CD4-positive, alpha-beta memory T cell (primary cell): ENCODE results near the gene VPS13D. TPM values are rescaled to one million over a fixed set of nuclear protein-coding genes. Genes with fewer than 3 reads are reported as not detected.

ENCODE experiments used
- CTCF ChIA-PET: fragments of 350-600 bp; sonication (Branson Sonifier 250); formaldehyde crosslinking; loops from one replicate; lab custom pipeline; 2021; ENCODE audit warnings: inconsistent platforms; ENCODE audit not compliant: partially characterized antibody; lab: Charles Lee
- POLR2A ChIA-PET: fragments of 350-600 bp; sonication (Branson Sonifier 250); formaldehyde crosslinking; loops from one replicate; lab custom pipeline; 2021; ENCODE audit not compliant: partially characterized antibody; lab: Charles Lee
- DNase-seq, 5 donors: peaks; one replicate each; pipeline versions ENCODE4 v3.0.0 to v3.0.0-alpha.2; 2020 to 2022; ENCODE audit warnings: mixed read lengths in 1 of 5
- H3K27ac ChIP-seq: one replicate; pipeline ENCODE4 v1.7.0; 2013; ENCODE audit warnings: low read depth, low read length
- H3K27me3 ChIP-seq: 2 replicates; pipeline ENCODE4 v1.7.0; 2013; ENCODE audit warnings: mild to moderate bottlenecking, low read length, moderate library complexity; ENCODE audit not compliant: insufficient read depth
- H3K36me3 ChIP-seq: 2 replicates; pipeline ENCODE4 v1.7.0; 2013; ENCODE audit warnings: mild to moderate bottlenecking, low read length, moderate library complexity; ENCODE audit not compliant: insufficient read depth
- H3K4me1 ChIP-seq: 2 replicates; pipeline ENCODE4 v1.7.0; 2013; ENCODE audit warnings: mild to moderate bottlenecking, low read length, moderate library complexity; ENCODE audit not compliant: insufficient read depth
- H3K4me3 ChIP-seq, 2 donors: one replicate each; pipeline ENCODE4 v1.7.0; 2013; ENCODE audit warnings: low read length in 2 of 2, mild to moderate bottlenecking in 1 of 2
- H3K9me3 ChIP-seq, 2 donors: one replicate each; pipeline ENCODE4 v1.7.0; 2013; ENCODE audit warnings: low read length in 2 of 2, control low read depth in 1 of 2; ENCODE audit not compliant: control insufficient read depth in 1 of 2
- H3K27ac Mint-ChIP-seq, 7 donors: one replicate each; pipeline ENCODE4 v1.8.0; 2020 to 2021; ENCODE audit warnings: mixed read lengths in 7 of 7, mild to moderate bottlenecking in 6 of 7, inconsistent platforms in 3 of 7, moderate library complexity in 3 of 7
- H3K27me3 Mint-ChIP-seq, 2 donors: one replicate each; pipeline ENCODE4 v1.8.0; 2020 to 2021; ENCODE audit warnings: mixed read lengths in 2 of 2
- H3K36me3 Mint-ChIP-seq, 2 donors: one replicate each; pipeline ENCODE4 v1.8.0; 2020 to 2021; ENCODE audit warnings: mixed read lengths in 2 of 2, inconsistent platforms in 1 of 2, mild to moderate bottlenecking in 1 of 2
- H3K4me1 Mint-ChIP-seq, 4 donors: one replicate each; pipeline ENCODE4 v1.8.0; 2020 to 2021; ENCODE audit warnings: mixed read lengths in 4 of 4, mild to moderate bottlenecking in 1 of 4
- H3K4me3 Mint-ChIP-seq, 8 donors: one replicate each; pipeline ENCODE4 v1.8.0; 2020 to 2021; ENCODE audit warnings: mixed read lengths in 8 of 8, mild to moderate bottlenecking in 7 of 8, moderate library complexity in 6 of 8, inconsistent platforms in 3 of 8
- H3K9me3 Mint-ChIP-seq, 8 donors: one replicate each; pipeline ENCODE4 v1.8.0; 2020 to 2021; ENCODE audit warnings: mixed read lengths in 8 of 8, mild to moderate bottlenecking in 5 of 8, inconsistent platforms in 3 of 8, moderate library complexity in 1 of 8
- intact Hi-C: fragments of 100-400 bp; cut with micrococcal nuclease; formaldehyde crosslinking; loops from one replicate; pipeline ENCODE4 v1.15.1; 2023
- polyA plus RNA-seq, 2 donors: library from polyadenylated mRNA; unstranded; fragments of 300-500 nt; fragmentation: Illumina TruSeq; gene quantifications; one replicate each; pipeline ENCODE4 v1.2.3, GENCODE V29; 2021
- total RNA-seq, 2 experiments: library from RNA; stranded (reverse); gene quantifications; one replicate each; pipeline ENCODE4 v1.2.3, GENCODE V29; 2021

VPS13D gene
- total and polyA plus RNA-seq, 4 experiments from 2014 or later, result 10.2 to 96.3 (median 52.5) TPM

DNA sequence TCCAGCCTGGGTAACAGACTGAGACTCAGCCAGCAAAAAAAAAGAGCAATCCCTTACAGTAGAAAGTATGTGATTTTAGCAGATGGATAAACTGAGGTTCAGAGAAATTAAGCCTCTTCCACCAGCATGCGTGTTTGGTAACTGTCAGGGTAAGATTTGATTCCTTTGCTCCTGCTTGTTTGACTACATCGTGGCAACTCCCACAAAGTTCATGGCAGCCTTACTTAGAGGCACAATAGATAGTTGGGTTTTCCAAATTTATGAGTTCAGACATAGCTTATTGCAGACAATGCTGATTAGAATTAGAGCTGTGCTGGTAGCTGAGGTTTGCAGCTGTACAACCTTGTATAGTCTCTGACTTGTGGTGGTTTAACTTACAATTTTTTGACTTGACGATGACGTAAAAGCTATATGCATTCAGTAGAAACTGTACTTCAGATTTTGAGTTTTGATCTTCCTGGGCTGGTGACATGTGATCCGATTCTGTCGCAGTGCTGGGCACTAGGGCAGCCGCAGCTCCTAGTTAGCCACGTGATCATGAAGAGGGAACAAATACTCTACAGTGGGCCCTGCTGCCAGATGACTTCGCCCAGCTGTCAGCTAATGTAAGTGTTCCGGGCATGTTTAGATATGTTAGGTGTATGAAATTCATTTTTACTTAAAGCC is 220.4 kb downstream of the VPS13D start:
- Mint-ChIP-seq H3K4me1 (peaks cover 54 to 93% (median 73%) of the 10 kb centered on the region in 4 donors), H3K4me3 (peak overlapping the region; percentile 63 to 92 (median 84)), H3K27me3 (no peaks in the 10 kb centered on the region), H3K9me3 (no peaks in the 10 kb centered on the region), H3K36me3 (peaks cover 24 to 27% of the 10 kb centered on the region in 2 donors), H3K27ac (peak overlapping the region; percentile 90 to 98 (median 92))
- no peak for DNase-seq
- Histone ChIP-seq H3K9me3 (no peaks in the 10 kb centered on the region), H3K4me3 (no peak overlapping the region), H3K36me3 (no peaks in the 10 kb centered on the region), H3K27ac (peak overlapping the region; percentile 32), H3K4me1 (peaks cover 82% of the 10 kb centered on the region), H3K27me3 (no peaks in the 10 kb centered on the region)
- POLR2A ChIA-PET, result interaction anchor here (0.7 to 8.6 kb wide), 8 partner anchors 9 to 168 kb away, joined by 3 to 74 read pairs (median 5); partner anchors contain the start of gene DHRS3
- intact Hi-C loops, result no loop called here
- CTCF ChIA-PET, result interaction anchor here (0.9 to 1.4 kb wide), 3 partner anchors 21 to 60 kb away, joined by 3 to 5 read pairs (median 3); no protein-coding TSS in a partner anchor

DNA sequence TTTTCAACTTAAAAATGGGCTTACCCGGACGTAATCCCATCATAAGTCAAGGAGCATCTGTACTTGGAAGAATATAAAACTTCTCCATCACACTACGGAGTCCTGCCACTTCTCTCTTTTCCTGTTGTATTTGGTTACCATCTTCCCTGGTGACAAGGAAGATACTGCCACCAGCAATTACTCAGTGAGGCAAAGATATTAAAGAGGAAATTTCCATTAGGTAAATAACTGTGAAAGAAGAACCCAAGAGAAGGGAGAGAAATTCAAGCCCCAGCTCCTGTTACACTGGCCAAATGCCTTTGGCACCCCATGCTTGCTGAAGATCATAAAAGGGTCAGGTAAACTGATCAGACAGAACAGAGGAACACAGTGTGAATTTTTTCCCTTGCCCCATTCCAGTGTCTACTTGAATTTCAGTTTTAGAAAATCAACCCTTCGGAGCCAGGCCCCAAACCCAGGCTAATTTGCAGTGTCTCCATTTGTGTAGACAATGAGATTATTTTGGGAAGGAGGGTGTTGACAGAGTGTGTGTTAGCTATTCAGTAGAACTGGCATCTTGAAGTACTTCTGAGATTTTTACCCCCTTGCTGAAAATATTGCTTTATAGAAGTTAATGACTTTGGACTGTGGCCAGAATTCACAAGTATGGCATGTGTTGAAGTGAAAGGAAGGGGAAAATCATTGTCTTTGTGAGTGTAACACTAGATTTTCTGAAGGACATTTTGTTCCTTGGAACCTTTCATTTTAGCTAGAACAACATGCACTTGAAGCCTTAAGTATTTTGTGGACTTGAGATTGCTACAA is 221.1 kb downstream of the VPS13D start:
- intact Hi-C loops, result no loop called here
- no peak overlapping the region for H3K4me3 ChIP-seq
- H3K9me3 Mint-ChIP-seq, result no peaks in the 10 kb centered on the region
- peaks cover 84% of the 10 kb centered on the region for H3K4me1 ChIP-seq
- H3K4me1 Mint-ChIP-seq, result peaks cover 53 to 93% (median 74%) of the 10 kb centered on the region in 4 donors
- H3K9me3 ChIP-seq, result no peaks in the 10 kb centered on the region
- ChIA-PET POLR2A (interaction anchor here (0.9 to 8.6 kb wide), 7 partner anchors 8 to 167 kb away, joined by 3 to 74 read pairs (median 5); partner anchors contain the start of gene DHRS3), CTCF (interaction anchor here (0.9 to 1.4 kb wide), 3 partner anchors 21 to 59 kb away, joined by 3 to 5 read pairs (median 3); no protein-coding TSS in a partner anchor)
- peak overlapping the region in 3 of 8 donors; percentile 1 to 90 (median 86) for H3K4me3 Mint-ChIP-seq
- no peak overlapping the region for H3K27ac ChIP-seq
- H3K27me3 Mint-ChIP-seq, result no peaks in the 10 kb centered on the region
- peak overlapping the region in 6 of 7 donors; percentile 9 to 92 (median 52) for H3K27ac Mint-ChIP-seq
- DNase-seq, result no peak
- H3K27me3 ChIP-seq, result no peaks in the 10 kb centered on the region
- H3K36me3 Mint-ChIP-seq, result peaks cover 23 to 27% of the 10 kb centered on the region in 2 donors
- no peaks in the 10 kb centered on the region for H3K36me3 ChIP-seq

DNA sequence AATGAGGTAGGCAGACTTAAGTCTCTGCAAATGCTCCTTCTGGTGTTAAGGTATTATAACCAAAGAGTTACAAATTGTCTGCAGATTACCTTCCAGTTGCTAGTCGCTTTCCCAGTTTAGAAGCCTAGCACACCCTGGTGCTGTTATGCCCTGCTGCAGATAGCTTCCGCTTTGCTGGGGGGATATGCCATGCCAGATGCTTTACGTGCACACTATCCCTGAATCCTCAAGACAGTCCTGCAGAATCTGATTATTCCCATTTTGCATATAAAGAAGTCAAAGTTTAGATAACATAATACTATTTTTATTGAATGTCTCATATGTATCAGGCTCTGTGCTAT is 221.7 kb downstream of the VPS13D start:
- H3K4me3 ChIP-seq, result no peak overlapping the region
- ChIA-PET CTCF (interaction anchor here (1.2 kb wide), 1 partner anchor 23 kb away, joined by 5 read pairs; no protein-coding TSS in a partner anchor), POLR2A (interaction anchor here (1.6 to 8.6 kb wide), 2 partner anchors 15 to 28 kb away, joined by 6 to 74 read pairs; no protein-coding TSS in a partner anchor)
- no peak for DNase-seq
- Mint-ChIP-seq H3K36me3 (peaks cover 23 to 28% of the 10 kb centered on the region in 2 donors), H3K27me3 (no peaks in the 10 kb centered on the region), H3K4me1 (peaks cover 51 to 94% (median 74%) of the 10 kb centered on the region in 4 donors), H3K4me3 (no peak overlapping the region), H3K9me3 (no peaks in the 10 kb centered on the region), H3K27ac (peak overlapping the region in 1 of 7 donors; percentile 92)
- no peaks in the 10 kb centered on the region for H3K9me3 ChIP-seq
- H3K4me1 ChIP-seq, result peaks cover 88% of the 10 kb centered on the region
- peaks cover under 1% of the 10 kb centered on the region for H3K36me3 ChIP-seq
- H3K27me3 ChIP-seq, result no peaks in the 10 kb centered on the region
- intact Hi-C loops, result no loop called here
- no peak overlapping the region for H3K27ac ChIP-seq

DNA sequence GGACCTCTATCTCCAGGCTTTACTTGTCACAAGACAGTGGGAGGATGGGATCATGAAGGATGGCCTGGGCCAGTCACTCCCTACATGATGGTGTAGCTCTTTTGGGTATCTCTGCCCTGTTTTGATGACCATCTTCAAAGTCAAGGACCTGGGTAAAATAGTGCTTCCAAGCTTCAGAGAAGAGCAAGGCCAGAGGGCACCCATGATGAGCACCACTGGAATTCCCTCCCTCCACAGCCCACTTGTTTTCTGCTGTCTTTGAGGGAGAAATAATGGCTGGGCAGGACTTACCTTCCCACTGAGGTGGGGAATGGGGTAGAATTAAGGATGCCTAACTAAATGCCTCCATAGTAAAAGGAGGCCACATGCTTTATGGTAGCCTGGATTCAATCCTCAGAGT is 222.4 kb downstream of the VPS13D start:
- DNase-seq, result no peak
- intact Hi-C loops, result no loop called here
- Histone ChIP-seq H3K27me3 (no peaks in the 10 kb centered on the region), H3K27ac (no peak overlapping the region), H3K9me3 (no peaks in the 10 kb centered on the region), H3K4me3 (no peak overlapping the region), H3K36me3 (peaks cover 7% of the 10 kb centered on the region), H3K4me1 (peaks cover 92% of the 10 kb centered on the region)
- Mint-ChIP-seq H3K27me3 (no peaks in the 10 kb centered on the region), H3K4me3 (no peak overlapping the region), H3K9me3 (no peaks in the 10 kb centered on the region), H3K36me3 (peaks cover 31 to 34% of the 10 kb centered on the region in 2 donors), H3K27ac (peak overlapping the region in 2 of 7 donors; percentile 12 to 92), H3K4me1 (peaks cover 50 to 94% (median 79%) of the 10 kb centered on the region in 4 donors)
- CTCF ChIA-PET, result interaction anchor here (1.1 to 1.2 kb wide), 2 partner anchors 22 to 58 kb away, joined by 3 to 5 read pairs; no protein-coding TSS in a partner anchor
- POLR2A ChIA-PET, result interaction anchor here (1.6 to 8.6 kb wide), 2 partner anchors 16 to 27 kb away, joined by 6 to 74 read pairs; no protein-coding TSS in a partner anchor

DNA sequence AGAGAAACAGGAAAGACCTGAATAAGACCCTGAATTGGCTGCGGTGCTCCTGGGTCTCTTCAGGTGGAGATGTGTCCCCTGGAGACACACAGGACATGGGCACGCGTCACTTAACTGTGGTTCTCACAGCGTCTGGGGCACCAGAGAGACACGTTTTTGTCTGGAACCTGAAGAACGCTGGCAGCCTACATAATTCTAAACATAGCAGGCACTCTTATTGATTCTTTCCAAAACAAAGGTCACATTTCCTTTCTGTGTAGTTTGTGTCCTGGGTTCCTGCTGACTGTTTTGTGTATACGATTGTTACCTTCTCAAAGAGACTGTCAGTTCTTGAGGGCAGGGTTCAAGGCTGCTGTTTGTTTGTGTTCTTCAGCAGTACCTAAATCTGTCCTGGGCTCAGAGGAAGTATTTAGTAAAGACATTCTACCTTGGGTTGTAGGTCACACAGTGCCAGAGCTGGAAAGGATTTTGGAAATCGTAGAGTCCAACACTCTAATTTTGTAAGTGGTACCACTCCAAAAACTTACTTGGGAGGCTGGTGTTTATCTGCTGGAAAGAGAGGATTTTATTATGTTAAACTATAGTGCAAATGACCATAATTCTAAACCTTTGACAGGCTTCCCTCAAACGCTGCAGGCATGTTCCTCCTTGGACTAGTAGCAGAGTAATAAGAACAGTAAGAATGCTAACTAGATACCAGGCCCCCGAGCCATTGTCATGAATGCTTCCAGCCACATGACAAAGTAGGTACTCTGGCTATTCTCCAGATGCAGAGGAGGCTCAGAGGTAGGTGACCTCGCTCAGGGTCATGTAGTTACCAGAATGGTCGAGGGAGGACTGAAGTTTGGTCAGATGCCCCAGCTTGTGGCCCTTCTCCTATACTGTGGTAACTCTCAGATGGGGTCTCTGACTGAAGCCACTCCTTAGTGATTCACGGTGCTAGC is 223.8 kb downstream of the VPS13D start:
- POLR2A ChIA-PET, result interaction anchor here (0.9 to 8.6 kb wide), 4 partner anchors 17 to 57 kb away, joined by 3 to 74 read pairs (median 6); no protein-coding TSS in a partner anchor

More for the DNA sequence above, 223.8 kb downstream of the VPS13D start:
- no peaks in the 10 kb centered on the region for H3K9me3 ChIP-seq
- H3K4me1 Mint-ChIP-seq, result peaks cover 41 to 94% (median 77%) of the 10 kb centered on the region in 4 donors
- peak overlapping the region; percentile 29 to 78 (median 74) for H3K27ac Mint-ChIP-seq
- intact Hi-C loops, result no loop called here
- H3K27me3 ChIP-seq, result no peaks in the 10 kb centered on the region
- peaks cover 89% of the 10 kb centered on the region for H3K4me1 ChIP-seq
- no peaks in the 10 kb centered on the region for H3K9me3 Mint-ChIP-seq
- H3K36me3 Mint-ChIP-seq, result peaks cover 35 to 46% of the 10 kb centered on the region in 2 donors
- H3K36me3 ChIP-seq, result peaks cover 9% of the 10 kb centered on the region
- no peaks in the 10 kb centered on the region for H3K27me3 Mint-ChIP-seq
- H3K4me3 Mint-ChIP-seq, result peak overlapping the region in 6 of 8 donors; percentile 5 to 48 (median 12)
- H3K27ac ChIP-seq, result no peak overlapping the region
- DNase-seq, result no peak
- H3K4me3 ChIP-seq, result no peak overlapping the region
- CTCF ChIA-PET, result interaction anchor here (1.3 kb wide), 1 partner anchor 46 kb away, joined by 3 read pairs; no protein-coding TSS in a partner anchor
